K562 (cell line): ENCODE data around the gene CAPS. TPM values are rescaled to one million over a fixed set of nuclear protein-coding genes. Genes with fewer than 3 reads are reported as not detected.

Experiments used
- HIVEP1 ChIP-seq: fragments of 250-450 bp; sonication (Bioruptor Pico); IDR thresholded peaks from 2 replicates; pipeline ENCODE4 v1.4.0; 2020; ENCODE audit warnings: mild to moderate bottlenecking
- JUNB ChIP-seq: fragments of 450-650 bp; formaldehyde crosslinking; conservative IDR thresholded peaks from 2 replicates; pipeline ENCODE4 v1.4.0; 2020; ENCODE audit warnings: mild to moderate bottlenecking
- MYNN ChIP-seq, 2 experiments: sonication (generic); formaldehyde crosslinking in 1 of 2; IDR thresholded peaks; 2 replicates each; pipeline versions ENCODE4 v1.5.0 to v1.6.1; 2016 to 2020; ENCODE audit warnings: antibody characterized with exemption in 1 of 2, missing genetic modification reagents in 1 of 2
- NONO ChIP-seq, 2 experiments: fragments of 200-400 bp in 1 of 2; fragments of 450-650 bp in 1 of 2; formaldehyde crosslinking in 1 of 2; IDR thresholded peaks; 2 replicates each; pipeline ENCODE4 v1.6.1; 2017; ENCODE audit warnings: low read depth in 2 of 2, mild to moderate bottlenecking in 2 of 2, moderate library complexity in 2 of 2, low read length in 1 of 2
- PURB ChIP-seq: sonication (generic); formaldehyde crosslinking; IDR thresholded peaks from 2 replicates; pipeline ENCODE4 v1.9.0; 2021; ENCODE audit warnings: low read depth, mild to moderate bottlenecking, missing genetic modification reagents
- RAD51 ChIP-seq: fragments of 450-650 bp; IDR thresholded peaks from 2 replicates; pipeline ENCODE4 v1.7.1; 2016; ENCODE audit warnings: low read depth, mild to moderate bottlenecking, borderline replicate concordance
- TFAM ChIP-seq: fragments of 250-450 bp; sonication (Bioruptor Pico); conservative IDR thresholded peaks from 2 replicates; pipeline ENCODE4 v1.5.0; 2021; ENCODE audit warnings: mild to moderate bottlenecking, moderate library complexity
- U2AF1 ChIP-seq: fragments of 200-400 bp; formaldehyde crosslinking; optimal IDR thresholded peaks from 2 replicates; pipeline ENCODE3; 2017; ENCODE audit warnings: mild to moderate bottlenecking, low read depth, low read length, moderate library complexity
- XRCC4 ChIP-seq: IDR thresholded peaks from one replicate; pipeline ENCODE4 v1.6.1; 2011; ENCODE audit not compliant: insufficient read depth, insufficient read length; ENCODE audit errors: extremely low read depth
- ZFPM2 ChIP-seq: fragments of 250-450 bp; sonication (Bioruptor Pico); IDR thresholded peaks from 2 replicates; pipeline ENCODE4 v1.5.1; 2022; ENCODE audit warnings: mild to moderate bottlenecking
- ZNF224 ChIP-seq: sonication (generic); formaldehyde crosslinking; IDR thresholded peaks from 2 replicates; pipeline ENCODE4 v1.8.0; 2022; ENCODE audit warnings: mild to moderate bottlenecking, missing genetic modification reagents
- ZNF589 ChIP-seq: fragments of 200-800 bp; sonication (Bioruptor generic); IDR thresholded peaks from 2 replicates; pipeline ENCODE4 v1.6.1; 2016; ENCODE audit warnings: low read depth, missing genetic modification characterization, missing compliant biosample characterization
- ZNF764 ChIP-seq: fragments of 250-450 bp; sonication (Bioruptor Pico); IDR thresholded peaks from 2 replicates; pipeline ENCODE4 v1.4.0; 2020; ENCODE audit warnings: low read depth, mild to moderate bottlenecking, moderate library complexity
- polyA plus RNA-seq, 8 experiments: library from polyadenylated mRNA; depleted of rRNA in 4 of 8; stranded (reverse) in 5 of 8; unstranded in 3 of 8; fragments of >200 nt; fragmentation: Nextera tagmentation in 2 of 8; fragmentation: Illumina TruSeq in 1 of 8; extraction: Ambion mirVana in 2 of 8; extraction: Trizol in 1 of 8; gene quantifications; 2 replicates each; pipeline versions ENCODE4 v1.2.1 to v1.2.3, GENCODE V29; 2011 to 2014; ENCODE audit warnings: inconsistent platforms in 1 of 8, missing spikeins in 1 of 8
- total RNA-seq, 7 experiments: library from RNA; depleted of rRNA in 6 of 7; stranded (reverse); fragments of >200 nt in 6 of 7; fragmentation: Illumina TruSeq in 2 of 7; extraction: Trizol in 2 of 7; gene quantifications; 2 replicates each; pipeline versions ENCODE4 v1.2.1 to v1.2.3, GENCODE V29; 2011 to 2021; ENCODE audit warnings: low replicate concordance in 1 of 7
- TF ChIP-seq, protein P1 (sequence below), 2 experiments: fragments of 250-450 bp in 1 of 2; fragments of 450-650 bp in 1 of 2; sonication (Bioruptor Pico) in 1 of 2; IDR thresholded peaks; 2 replicates each; pipeline versions ENCODE4 v1.6.1 to v1.8.0; 2016 to 2021; ENCODE audit warnings: mild to moderate bottlenecking in 2 of 2, moderate library complexity in 2 of 2, missing compliant biosample characterization in 1 of 2, missing genetic modification characterization in 1 of 2
- TF ChIP-seq, protein P2 (sequence below): fragments of 250-450 bp; sonication (Bioruptor Pico); IDR thresholded peaks from 2 replicates; pipeline ENCODE4 v1.5.0; 2020; ENCODE audit warnings: mild to moderate bottlenecking, borderline replicate concordance
- TF ChIP-seq, protein P3 (sequence below): sonication (generic); formaldehyde crosslinking; IDR thresholded peaks from 2 replicates; pipeline ENCODE4 v1.8.0; 2023; ENCODE audit warnings: mild to moderate bottlenecking, missing genetic modification reagents
- TF ChIP-seq, protein P4 (sequence below): conservative IDR thresholded peaks from 2 replicates; pipeline ENCODE4 v1.6.1; 2011; ENCODE audit warnings: low read depth, mild to moderate bottlenecking, low read length; ENCODE audit not compliant: control insufficient read depth
- TF ChIP-seq, protein P5 (sequence below): fragments of 150-350 bp; conservative IDR thresholded peaks from 2 replicates; pipeline ENCODE4 v1.6.1; 2014; ENCODE audit warnings: low read length
- TF ChIP-seq, protein P6 (sequence below): sonication (generic); formaldehyde crosslinking; IDR thresholded peaks from 2 replicates; pipeline ENCODE4 v1.9.0; 2022; ENCODE audit warnings: mild to moderate bottlenecking, missing genetic modification reagents

Gene CAPS
- total and polyA plus RNA-seq, 9 of the 15 experiments (the other 6 are each of a cell fraction or from before 2014, with no cell fraction given), result 0.15 to 4.0 (median 0.91) TPM

DNA sequence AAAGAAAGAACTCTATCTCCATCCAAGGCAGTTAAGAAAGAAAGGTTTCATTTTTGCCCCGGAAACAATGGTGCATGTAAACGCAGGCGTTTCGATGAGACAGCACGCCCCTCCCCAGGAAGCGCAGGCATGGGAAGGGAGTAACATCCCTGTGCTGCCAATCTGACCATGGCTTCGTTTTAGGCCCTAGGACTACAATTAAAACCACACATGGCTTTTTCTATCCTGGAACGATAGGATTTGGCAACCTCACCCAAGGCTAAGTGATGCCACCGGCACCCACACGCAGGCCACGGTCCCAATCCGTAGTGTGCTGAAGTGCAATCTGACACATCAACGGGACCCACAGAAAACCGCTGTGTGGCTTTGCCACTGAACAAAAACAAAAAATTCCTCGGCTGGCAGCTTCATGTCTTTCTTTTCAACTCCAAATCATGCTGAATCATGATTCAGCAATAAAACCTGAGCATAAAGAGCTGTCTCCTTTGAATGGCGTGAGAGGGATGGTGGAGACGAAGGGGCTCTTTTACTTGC is 39.7 kb downstream of the CAPS start (continued):
- TF ChIP-seq, protein P1, sequence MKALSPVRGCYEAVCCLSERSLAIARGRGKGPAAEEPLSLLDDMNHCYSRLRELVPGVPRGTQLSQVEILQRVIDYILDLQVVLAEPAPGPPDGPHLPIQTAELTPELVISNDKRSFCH (CRISPR knock-in tag; IDR thresholded peaks at IDR 0.05), result no peak
- TF ChIP-seq, protein P1 (tag; IDR thresholded peaks at IDR 0.05), result no peak
- TF ChIP-seq, protein P2, sequence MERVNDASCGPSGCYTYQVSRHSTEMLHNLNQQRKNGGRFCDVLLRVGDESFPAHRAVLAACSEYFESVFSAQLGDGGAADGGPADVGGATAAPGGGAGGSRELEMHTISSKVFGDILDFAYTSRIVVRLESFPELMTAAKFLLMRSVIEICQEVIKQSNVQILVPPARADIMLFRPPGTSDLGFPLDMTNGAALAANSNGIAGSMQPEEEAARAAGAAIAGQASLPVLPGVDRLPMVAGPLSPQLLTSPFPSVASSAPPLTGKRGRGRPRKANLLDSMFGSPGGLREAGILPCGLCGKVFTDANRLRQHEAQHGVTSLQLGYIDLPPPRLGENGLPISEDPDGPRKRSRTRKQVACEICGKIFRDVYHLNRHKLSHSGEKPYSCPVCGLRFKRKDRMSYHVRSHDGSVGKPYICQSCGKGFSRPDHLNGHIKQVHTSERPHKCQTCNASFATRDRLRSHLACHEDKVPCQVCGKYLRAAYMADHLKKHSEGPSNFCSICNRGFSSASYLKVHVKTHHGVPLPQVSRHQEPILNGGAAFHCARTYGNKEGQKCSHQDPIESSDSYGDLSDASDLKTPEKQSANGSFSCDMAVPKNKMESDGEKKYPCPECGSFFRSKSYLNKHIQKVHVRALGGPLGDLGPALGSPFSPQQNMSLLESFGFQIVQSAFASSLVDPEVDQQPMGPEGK (CRISPR knock-in tag), result no peak
- TF ChIP-seq ZNF224 (CRISPR knock-in tag) (no peak), JUNB (CRISPR knock-in tag) (no peak), ZFPM2 (CRISPR knock-in tag) (no peak), RAD51 (no peak), ZNF764 (CRISPR knock-in tag) (no peak), TFAM (CRISPR knock-in tag) (no peak), PURB (CRISPR knock-in tag) (no peak), HIVEP1 (CRISPR knock-in tag) (no peak), MYNN (IDR thresholded peaks at IDR 0.05) (no peak), MYNN (CRISPR knock-in tag; IDR thresholded peaks at IDR 0.05) (no peak), ZNF589 (no peak; the same call in 1 of the 2 replicates), XRCC4 (no peak), NONO (IDR thresholded peaks at IDR 0.05; ENCODE audit: low read depth in 2 of 2, low read length in 1 of 2) (no peak), U2AF1 (no peak)
- TF ChIP-seq, protein P3, sequence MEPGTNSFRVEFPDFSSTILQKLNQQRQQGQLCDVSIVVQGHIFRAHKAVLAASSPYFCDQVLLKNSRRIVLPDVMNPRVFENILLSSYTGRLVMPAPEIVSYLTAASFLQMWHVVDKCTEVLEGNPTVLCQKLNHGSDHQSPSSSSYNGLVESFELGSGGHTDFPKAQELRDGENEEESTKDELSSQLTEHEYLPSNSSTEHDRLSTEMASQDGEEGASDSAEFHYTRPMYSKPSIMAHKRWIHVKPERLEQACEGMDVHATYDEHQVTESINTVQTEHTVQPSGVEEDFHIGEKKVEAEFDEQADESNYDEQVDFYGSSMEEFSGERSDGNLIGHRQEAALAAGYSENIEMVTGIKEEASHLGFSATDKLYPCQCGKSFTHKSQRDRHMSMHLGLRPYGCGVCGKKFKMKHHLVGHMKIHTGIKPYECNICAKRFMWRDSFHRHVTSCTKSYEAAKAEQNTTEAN (CRISPR knock-in tag), result no peak
- TF ChIP-seq, protein P4, sequence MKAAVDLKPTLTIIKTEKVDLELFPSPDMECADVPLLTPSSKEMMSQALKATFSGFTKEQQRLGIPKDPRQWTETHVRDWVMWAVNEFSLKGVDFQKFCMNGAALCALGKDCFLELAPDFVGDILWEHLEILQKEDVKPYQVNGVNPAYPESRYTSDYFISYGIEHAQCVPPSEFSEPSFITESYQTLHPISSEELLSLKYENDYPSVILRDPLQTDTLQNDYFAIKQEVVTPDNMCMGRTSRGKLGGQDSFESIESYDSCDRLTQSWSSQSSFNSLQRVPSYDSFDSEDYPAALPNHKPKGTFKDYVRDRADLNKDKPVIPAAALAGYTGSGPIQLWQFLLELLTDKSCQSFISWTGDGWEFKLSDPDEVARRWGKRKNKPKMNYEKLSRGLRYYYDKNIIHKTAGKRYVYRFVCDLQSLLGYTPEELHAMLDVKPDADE, result no peak
- TF ChIP-seq, protein P5, sequence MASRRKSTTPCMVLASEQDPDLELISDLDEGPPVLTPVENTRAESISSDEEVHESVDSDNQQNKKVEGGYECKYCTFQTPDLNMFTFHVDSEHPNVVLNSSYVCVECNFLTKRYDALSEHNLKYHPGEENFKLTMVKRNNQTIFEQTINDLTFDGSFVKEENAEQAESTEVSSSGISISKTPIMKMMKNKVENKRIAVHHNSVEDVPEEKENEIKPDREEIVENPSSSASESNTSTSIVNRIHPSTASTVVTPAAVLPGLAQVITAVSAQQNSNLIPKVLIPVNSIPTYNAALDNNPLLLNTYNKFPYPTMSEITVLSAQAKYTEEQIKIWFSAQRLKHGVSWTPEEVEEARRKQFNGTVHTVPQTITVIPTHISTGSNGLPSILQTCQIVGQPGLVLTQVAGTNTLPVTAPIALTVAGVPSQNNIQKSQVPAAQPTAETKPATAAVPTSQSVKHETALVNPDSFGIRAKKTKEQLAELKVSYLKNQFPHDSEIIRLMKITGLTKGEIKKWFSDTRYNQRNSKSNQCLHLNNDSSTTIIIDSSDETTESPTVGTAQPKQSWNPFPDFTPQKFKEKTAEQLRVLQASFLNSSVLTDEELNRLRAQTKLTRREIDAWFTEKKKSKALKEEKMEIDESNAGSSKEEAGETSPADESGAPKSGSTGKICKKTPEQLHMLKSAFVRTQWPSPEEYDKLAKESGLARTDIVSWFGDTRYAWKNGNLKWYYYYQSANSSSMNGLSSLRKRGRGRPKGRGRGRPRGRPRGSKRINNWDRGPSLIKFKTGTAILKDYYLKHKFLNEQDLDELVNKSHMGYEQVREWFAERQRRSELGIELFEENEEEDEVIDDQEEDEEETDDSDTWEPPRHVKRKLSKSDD, result no peak
- TF ChIP-seq, protein P6, sequence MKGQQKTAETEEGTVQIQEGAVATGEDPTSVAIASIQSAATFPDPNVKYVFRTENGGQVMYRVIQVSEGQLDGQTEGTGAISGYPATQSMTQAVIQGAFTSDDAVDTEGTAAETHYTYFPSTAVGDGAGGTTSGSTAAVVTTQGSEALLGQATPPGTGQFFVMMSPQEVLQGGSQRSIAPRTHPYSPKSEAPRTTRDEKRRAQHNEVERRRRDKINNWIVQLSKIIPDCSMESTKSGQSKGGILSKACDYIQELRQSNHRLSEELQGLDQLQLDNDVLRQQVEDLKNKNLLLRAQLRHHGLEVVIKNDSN (CRISPR knock-in tag), result no peak
